Muscle layer of duodenum (tissue), 2 donors: ENCODE data around the gene NOTCH2.
"Not testable (repeated sequence)": the region's sequence is repeated elsewhere in the genome, so short reads cannot be mapped to it uniquely, and the experiment has no call there.

ENCODE experiments used
- H3K27ac ChIP-seq: one replicate; pipeline ENCODE4 v1.7.0; 2013; ENCODE audit warnings: mild to moderate bottlenecking, low read length
- H3K27me3 ChIP-seq: one replicate; pipeline ENCODE4 v1.7.0; 2013; ENCODE audit warnings: low read depth, mild to moderate bottlenecking, control low read depth, low read length
- H3K36me3 ChIP-seq, 2 donors: one replicate each; pipeline ENCODE4 v1.7.0; 2013; ENCODE audit warnings: low read length in 2 of 2, control low read depth in 1 of 2, mild to moderate bottlenecking in 1 of 2; ENCODE audit not compliant: insufficient read depth in 2 of 2, control insufficient read depth in 1 of 2
- H3K4me1 ChIP-seq, 2 donors: one replicate each; pipeline ENCODE4 v1.7.0; 2013; ENCODE audit warnings: low read length in 2 of 2, mild to moderate bottlenecking in 2 of 2, control low read depth in 1 of 2, moderate library complexity in 1 of 2; ENCODE audit not compliant: insufficient read depth in 2 of 2, control insufficient read depth in 1 of 2
- H3K4me3 ChIP-seq, 2 donors: one replicate each; pipeline ENCODE4 v1.7.0; 2013; ENCODE audit warnings: low read length in 2 of 2, low read depth in 1 of 2, mild to moderate bottlenecking in 1 of 2
- H3K9me3 ChIP-seq, 2 donors: one replicate each; pipeline ENCODE4 v1.7.0; 2013; ENCODE audit warnings: low read length in 2 of 2, control low read depth in 1 of 2, mild to moderate bottlenecking in 1 of 2; ENCODE audit not compliant: control insufficient read depth in 1 of 2
- donor health status: healthy.

The NOTCH2 gene

GRCh38 chr1:120100590-120100989 lies 31.1 kb upstream of the NOTCH2 start:
- H3K9me3 ChIP-seq, H3K27me3 ChIP-seq, H3K4me3 ChIP-seq, H3K36me3 ChIP-seq, H3K4me1 ChIP-seq, H3K27ac ChIP-seq: not testable (repeated sequence)

- not testable (repeated sequence) for H3K9me3 ChIP-seq, H3K27ac ChIP-seq, H3K4me1 ChIP-seq, H3K4me3 ChIP-seq, H3K36me3 ChIP-seq, H3K27me3 ChIP-seq
Observed at GRCh38 chr1:120098986-120099759, 29.7 kb upstream of the NOTCH2 start.

- not testable (repeated sequence) for H3K9me3 ChIP-seq
Observed at GRCh38 chr1:120096981-120097545, 27.6 kb upstream of the NOTCH2 start.

GRCh38 chr1:120093548-120094181 lies 24.2 kb upstream of the NOTCH2 start:
- not testable (repeated sequence) for H3K27me3 ChIP-seq, H3K4me1 ChIP-seq, H3K36me3 ChIP-seq, H3K9me3 ChIP-seq, H3K27ac ChIP-seq, H3K4me3 ChIP-seq

More at GRCh38 chr1:120096981-120097545, 27.6 kb upstream of the NOTCH2 start:
- H3K27ac ChIP-seq, H3K27me3 ChIP-seq, H3K4me1 ChIP-seq, H3K36me3 ChIP-seq, H3K4me3 ChIP-seq: not testable (repeated sequence)

- H3K36me3 ChIP-seq, H3K27me3 ChIP-seq, H3K27ac ChIP-seq, H3K4me1 ChIP-seq, H3K9me3 ChIP-seq, H3K4me3 ChIP-seq: not testable (repeated sequence)
Observed at GRCh38 chr1:120092232-120093218, 23.1 kb upstream of the NOTCH2 start.

GRCh38 chr1:120090830-120091229 lies 21.4 kb upstream of the NOTCH2 start:
- H3K9me3 ChIP-seq, H3K4me3 ChIP-seq, H3K27ac ChIP-seq, H3K4me1 ChIP-seq, H3K27me3 ChIP-seq, H3K36me3 ChIP-seq: not testable (repeated sequence)

- not testable (repeated sequence) for H3K36me3 ChIP-seq, H3K9me3 ChIP-seq, H3K4me1 ChIP-seq, H3K4me3 ChIP-seq, H3K27me3 ChIP-seq, H3K27ac ChIP-seq
Observed at GRCh38 chr1:120087959-120088358, 18.5 kb upstream of the NOTCH2 start.

GRCh38 chr1:120069920-120070214 lies 405 bp upstream of the NOTCH2 start:
- not testable (repeated sequence) for H3K27ac ChIP-seq, H3K4me3 ChIP-seq, H3K27me3 ChIP-seq, H3K36me3 ChIP-seq, H3K4me1 ChIP-seq, H3K9me3 ChIP-seq

- H3K36me3 ChIP-seq, H3K27me3 ChIP-seq, H3K27ac ChIP-seq, H3K4me1 ChIP-seq, H3K9me3 ChIP-seq: not testable (repeated sequence)
- H3K4me3 ChIP-seq, result peak overlapping the region in 1 of 2 donors; percentile 55
Observed at GRCh38 chr1:120068683-120069066, 787 bp downstream of the NOTCH2 start.

- H3K27ac ChIP-seq, H3K36me3 ChIP-seq, H3K4me3 ChIP-seq, H3K9me3 ChIP-seq, H3K27me3 ChIP-seq, H3K4me1 ChIP-seq: not testable (repeated sequence)
Observed at GRCh38 chr1:120048208-120048607, 21.3 kb downstream of the NOTCH2 start.

- not testable (repeated sequence) for H3K36me3 ChIP-seq, H3K4me3 ChIP-seq, H3K27me3 ChIP-seq, H3K9me3 ChIP-seq, H3K27ac ChIP-seq, H3K4me1 ChIP-seq
Observed at GRCh38 chr1:120041771-120042170, 27.7 kb downstream of the NOTCH2 start.
